Thyroid gland (tissue), 4 donors: ENCODE results near the gene KIAA0040.

Source experiments
- CTCF ChIP-seq, 6 experiments: fragments of 200-600 bp in 3 of 6; fragments of 450-650 bp in 3 of 6; sonication (generic) in 3 of 6; IDR thresholded peaks; one replicate each; pipeline ENCODE4 v1.5.1; 2016 to 2019; ENCODE audit warnings: antibody characterized with exemption in 6 of 6, mild to moderate bottlenecking in 2 of 6, inconsistent platforms in 1 of 6, moderate library complexity in 1 of 6
- POLR2A ChIP-seq, 2 donors: fragments of 450-650 bp; IDR thresholded peaks; one replicate each; pipeline ENCODE4 v1.6.1; 2017; ENCODE audit warnings: antibody characterized with exemption in 2 of 2, mild to moderate bottlenecking in 2 of 2, moderate library complexity in 1 of 2

- TF ChIP-seq POLR2A (IDR thresholded peaks at IDR 0.05) = no peak
- TF ChIP-seq CTCF (IDR thresholded peaks at IDR 0.05) = no peak
Measured at GRCh38 chr1:175174309-175175102, 18.1 kb downstream of the KIAA0040 start.
